RKO (cell line): ENCODE results near the gene PDXP.
A peak's percentile ranks its signal among the peaks of the same experiment; 100 is the strongest.
"Not testable (repeated sequence)": the region's sequence is repeated elsewhere in the genome, so short reads cannot be mapped to it uniquely, and the experiment has no call there.

Experiments
- DNase-seq: peaks from one replicate; pipeline ENCODE4 v3.0.0-alpha.2; 2016; ENCODE audit warnings: low spot score

Gene PDXP

GRCh38 chr22:37674951-37675929 is 16.7 kb downstream of the PDXP start, which contains the start of gene LGALS1:
Gene LGALS1 (plus strand): TSS chr22:37675636. CDS start chr22:37675703, 67 bp downstream.
- peak; percentile 97 for DNase-seq

- DNase-seq, result peak; percentile 54
These were observed 17.6 kb downstream of the PDXP start for GRCh38 chr22:37675930-37676735.

- peak; percentile 97 for DNase-seq
These were observed 18.4 kb downstream of the PDXP start for GRCh38 chr22:37676736-37677492.

- DNase-seq, result no peak
These were observed 19.0 kb downstream of the PDXP start for GRCh38 chr22:37677493-37677974.

- no peak for DNase-seq
These were observed 19.8 kb downstream of the PDXP start for GRCh38 chr22:37678372-37678771.

- no peak for DNase-seq
These were observed 21.1 kb downstream of the PDXP start for GRCh38 chr22:37679670-37680069.

- no peak for DNase-seq
These were observed 21.8 kb downstream of the PDXP start for GRCh38 chr22:37680191-37680851.

- no peak for DNase-seq
These were observed 22.5 kb downstream of the PDXP start for GRCh38 chr22:37681001-37681424.

- DNase-seq, result peak; percentile 87
These were observed 23.1 kb downstream of the PDXP start for GRCh38 chr22:37681556-37682049.

GRCh38 chr22:37684803-37685615 is 26.5 kb downstream of the PDXP start:
- no peak for DNase-seq

- peak; percentile 94 for DNase-seq
These were observed 27.8 kb downstream of the PDXP start, which contains the start of gene NOL12 for GRCh38 chr22:37686002-37686982. Gene NOL12 (plus strand): TSS chr22:37686343. CDS start chr22:37686393, 50 bp downstream.

GRCh38 chr22:37690407-37690806 is 31.9 kb downstream of the PDXP start:
- no peak for DNase-seq

GRCh38 chr22:37690901-37691504 is 32.5 kb downstream of the PDXP start:
- DNase-seq, result no peak

GRCh38 chr22:37692627-37693285 is 34.2 kb downstream of the PDXP start:
- no peak for DNase-seq

GRCh38 chr22:37694131-37694530 is 35.6 kb downstream of the PDXP start:
- not testable (repeated sequence) for DNase-seq

GRCh38 chr22:37696260-37696656 is 37.7 kb downstream of the PDXP start:
- not testable (repeated sequence) for DNase-seq

GRCh38 chr22:37696657-37697537 is 38.4 kb downstream of the PDXP start, which contains the start of gene TRIOBP:
Gene TRIOBP (plus strand): TSS chr22:37697048. CDS start chr22:37701366, 4,318 bp downstream.
- peak; percentile 98 for DNase-seq
